Neuronal stem cell (in vitro differentiated cells): Measurements from ENCODE around the gene MRPL53.
"Not testable (repeated sequence)": the region's sequence is repeated elsewhere in the genome, so short reads cannot be mapped to it uniquely, and the experiment has no call there.

ENCODE experiments used
- DNase-seq: peaks from one replicate; pipeline ENCODE4 v3.0.0-alpha.2; 2013; ENCODE audit warnings: low spot score
- H2AFZ ChIP-seq: one replicate; pipeline ENCODE4 v1.6.1; 2013; ENCODE audit warnings: mild to moderate bottlenecking, low read length, inconsistent platforms
- H2AK5ac ChIP-seq: 2 replicates; pipeline ENCODE4 v1.6.1; 2013; ENCODE audit warnings: low read depth, mild to moderate bottlenecking, inconsistent platforms, low read length, moderate library complexity, mixed read lengths
- H2BK120ac ChIP-seq: 2 replicates; pipeline ENCODE4 v1.6.1; 2013; ENCODE audit warnings: low read depth, mild to moderate bottlenecking, inconsistent platforms, low read length, moderate library complexity, mixed read lengths
- H2BK12ac ChIP-seq: one replicate; pipeline ENCODE4 v1.6.1; 2013; ENCODE audit warnings: low read length, inconsistent platforms
- H2BK15ac ChIP-seq: 2 replicates; pipeline ENCODE4 v1.6.1; 2013; ENCODE audit warnings: mild to moderate bottlenecking, low read length, inconsistent platforms, mixed read lengths
- H2BK5ac ChIP-seq: one replicate; pipeline ENCODE4 v1.6.1; 2013; ENCODE audit warnings: inconsistent platforms, mild to moderate bottlenecking, low read length, moderate library complexity
- H3K14ac ChIP-seq: one replicate; pipeline ENCODE4 v1.6.1; 2013; ENCODE audit warnings: low read length, inconsistent platforms
- H3K18ac ChIP-seq: 2 replicates; pipeline ENCODE4 v1.6.1; 2013; ENCODE audit warnings: low read length, inconsistent platforms
- H3K23ac ChIP-seq: 2 replicates; pipeline ENCODE4 v1.6.1; 2013; ENCODE audit warnings: low read depth, mild to moderate bottlenecking, mixed read lengths, low read length, inconsistent platforms; ENCODE audit not compliant: poor library complexity
- H3K27ac ChIP-seq: replicated peaks from 3 replicates; pipeline ENCODE4 v1.5.1; 2013; ENCODE audit warnings: low read length, inconsistent platforms
- H3K27me3 ChIP-seq, 3 experiments: 2 replicates each; pipeline ENCODE4 v1.6.1; 2013; ENCODE audit warnings: low read length in 3 of 3, mild to moderate bottlenecking in 2 of 3, inconsistent platforms in 1 of 3, low read depth in 1 of 3, mixed read lengths in 1 of 3, moderate library complexity in 1 of 3; ENCODE audit not compliant: control insufficient read depth in 3 of 3, insufficient read depth in 3 of 3
- H3K36me3 ChIP-seq, 2 donors: replicated peaks in 1 of 2; 2 replicates each; pipeline ENCODE4 v1.6.1; 2013; ENCODE audit warnings: low read length in 2 of 2; ENCODE audit not compliant: control insufficient read depth in 2 of 2, insufficient read depth in 2 of 2
- H3K4ac ChIP-seq: 2 replicates; pipeline ENCODE4 v1.6.1; 2013; ENCODE audit warnings: inconsistent platforms, mild to moderate bottlenecking, low read length, moderate library complexity
- H3K4me1 ChIP-seq, 2 donors: 1 replicate in 1 of 2; 2 replicates in 1 of 2; pipeline ENCODE4 v1.6.1; 2013; ENCODE audit warnings: low read length in 2 of 2, low read depth in 1 of 2; ENCODE audit not compliant: control insufficient read depth in 2 of 2, insufficient read depth in 1 of 2
- H3K4me2 ChIP-seq: one replicate; pipeline ENCODE4 v1.6.1; 2013; ENCODE audit warnings: mild to moderate bottlenecking, low read length, inconsistent platforms; ENCODE audit not compliant: insufficient read depth, poor library complexity, severe bottlenecking
- H3K4me3 ChIP-seq, 2 donors: 2 replicates each; pipeline ENCODE4 v1.5.1; 2013; ENCODE audit warnings: low read length in 2 of 2, mild to moderate bottlenecking in 2 of 2, inconsistent platforms in 1 of 2, moderate library complexity in 1 of 2
- H3K79me1 ChIP-seq: one replicate; pipeline ENCODE4 v1.6.1; 2013; ENCODE audit warnings: low read depth, mild to moderate bottlenecking, inconsistent platforms, low read length, moderate library complexity
- H3K9ac ChIP-seq: one replicate; pipeline ENCODE4 v1.6.1; 2013; ENCODE audit warnings: mild to moderate bottlenecking, low read depth, low read length, inconsistent platforms; ENCODE audit not compliant: poor library complexity
- H3K9me3 ChIP-seq, 2 donors: replicated peaks in 1 of 2; 2 replicates each; pipeline versions ENCODE3 to v1.6.1; 2013; ENCODE audit warnings: low read length in 2 of 2, mild to moderate bottlenecking in 2 of 2, inconsistent platforms in 1 of 2, low read depth in 1 of 2, mixed read lengths in 1 of 2, moderate library complexity in 1 of 2; ENCODE audit not compliant: control insufficient read depth in 2 of 2, insufficient read depth in 1 of 2
- H4K8ac ChIP-seq: one replicate; pipeline ENCODE4 v1.6.1; 2013; ENCODE audit warnings: low read depth, mild to moderate bottlenecking, inconsistent platforms, low read length, moderate library complexity
- H4K91ac ChIP-seq: one replicate; pipeline ENCODE4 v1.6.1; 2013; ENCODE audit warnings: low read length, low read depth, mild to moderate bottlenecking, inconsistent platforms; ENCODE audit not compliant: poor library complexity
- WGBS, 2 donors: extraction: QIAGEN DNeasy Blood & Tissue Kit; methylation state at CpG; one replicate each; pipeline ENCODE4 v1.1.7; 2013; ENCODE audit warnings: missing lambda C conversion rate in 2 of 2, mixed read lengths in 1 of 2; ENCODE audit not compliant: insufficient read length in 2 of 2, insufficient replicate concordance in 1 of 2; ENCODE audit errors: extremely low coverage in 2 of 2; 5-methylcytosine and 5-hydroxymethylcytosine counted together

Gene MRPL53

GRCh38 chr2:74461187-74462053, 11.1 kb downstream of the MRPL53 start:
- Histone ChIP-seq H2BK5ac (no peak overlapping the region), H3K4ac (no peak overlapping the region), H2BK12ac (no peak overlapping the region), H3K4me2 (no peak overlapping the region), H3K27ac (no peak overlapping the region), H4K91ac (no peak overlapping the region), H3K79me1 (peaks cover 13% of the 10 kb centered on the region), H3K36me3 (peaks cover 24 to 40% of the 10 kb centered on the region in 2 donors), H2AK5ac (no peak overlapping the region), H3K9me3 (no peaks in the 10 kb centered on the region), H3K27me3 (no peaks in the 10 kb centered on the region), H3K18ac (no peak overlapping the region), H2BK15ac (no peak overlapping the region), H3K4me1 (peaks cover 9 to 16% of the 10 kb centered on the region in 2 donors), H3K9ac (no peak overlapping the region), H2BK120ac (no peak overlapping the region), H2AFZ (no peak overlapping the region), H4K8ac (no peak overlapping the region), H3K4me3 (peak overlapping the region in 1 of 2 donors; percentile 49), H3K23ac (peak overlapping the region; percentile 95), H3K14ac (no peak overlapping the region)
- no CpG with 5 or more reads among the region's 27 CpGs for WGBS, 2 donors
- DNase-seq, result no peak

DNA sequence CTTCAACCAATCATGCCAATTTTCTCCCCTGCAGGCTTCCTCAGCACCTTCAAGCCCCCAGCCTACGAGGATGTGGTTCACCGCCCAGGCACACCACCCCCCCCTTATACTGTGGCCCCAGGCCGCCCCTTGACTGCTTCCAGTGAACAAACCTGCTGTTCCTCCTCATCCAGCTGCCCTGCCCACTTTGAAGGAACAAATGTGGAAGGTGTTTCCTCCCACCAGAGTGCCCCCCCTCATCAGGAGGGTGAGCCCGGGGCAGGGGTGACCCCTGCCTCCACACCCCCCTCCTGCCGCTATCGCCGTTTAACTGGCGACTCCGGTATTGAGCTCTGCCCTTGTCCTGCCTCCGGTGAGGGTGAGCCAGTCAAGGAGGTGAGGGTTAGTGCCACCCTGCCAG, 12.3 kb downstream of the MRPL53 start:
- not testable (repeated sequence) for DNase-seq, H2BK15ac ChIP-seq, H3K4ac ChIP-seq, H3K27ac ChIP-seq, H3K23ac ChIP-seq, H4K8ac ChIP-seq, H3K18ac ChIP-seq, H3K4me2 ChIP-seq, H4K91ac ChIP-seq, H2BK120ac ChIP-seq, H3K4me3 ChIP-seq, H3K9ac ChIP-seq, H2AFZ ChIP-seq, H3K27me3 ChIP-seq, H3K14ac ChIP-seq, H2BK12ac ChIP-seq, H2AK5ac ChIP-seq, H2BK5ac ChIP-seq, H3K9me3 ChIP-seq
- H3K79me1 ChIP-seq, result peaks cover 15% of the 10 kb centered on the region
- WGBS, 2 donors, result no CpG with 5 or more reads among the region's 10 CpGs
- peaks cover 24 to 43% of the 10 kb centered on the region in 2 donors for H3K36me3 ChIP-seq
- H3K4me1 ChIP-seq, result peaks cover 10 to 22% of the 10 kb centered on the region in 2 donors

- not testable (repeated sequence) for H3K27ac ChIP-seq, H2BK15ac ChIP-seq, H4K91ac ChIP-seq, H2AK5ac ChIP-seq, H4K8ac ChIP-seq, H3K4me2 ChIP-seq, H2BK120ac ChIP-seq, H2BK12ac ChIP-seq, DNase-seq, H2AFZ ChIP-seq, H3K9me3 ChIP-seq, H3K18ac ChIP-seq, H3K14ac ChIP-seq, H2BK5ac ChIP-seq, H3K4ac ChIP-seq, H3K9ac ChIP-seq, H3K27me3 ChIP-seq
- 100% methylated on average over 1 of the region's 13 CpGs; no CpG with 5 or more reads in 1 of the 2 donors for WGBS, 2 donors
- peaks cover 10 to 22% of the 10 kb centered on the region in 2 donors for H3K4me1 ChIP-seq
- peak overlapping the region; percentile 59 to 99 for H3K4me3 ChIP-seq
- peaks cover 24 to 43% of the 10 kb centered on the region in 2 donors for H3K36me3 ChIP-seq
- peaks cover 11% of the 10 kb centered on the region for H3K79me1 ChIP-seq
- H3K23ac ChIP-seq, result peak overlapping the region; percentile 25
Measured at GRCh38 chr2:74459503-74460118, 12.9 kb downstream of the MRPL53 start.

GRCh38 chr2:74458938-74459363, 13.5 kb downstream of the MRPL53 start:
- no CpG with 5 or more reads among the region's 10 CpGs for WGBS, 2 donors
- peak overlapping the region; percentile 77 for H2AK5ac ChIP-seq
- H4K91ac ChIP-seq, result no peak overlapping the region
- H3K9ac ChIP-seq, result peak overlapping the region; percentile 86
- peak overlapping the region; percentile 71 for H2AFZ ChIP-seq
- H3K4me3 ChIP-seq, result peak overlapping the region; percentile 92 to 99
- H3K4me1 ChIP-seq, result peaks cover 7 to 18% of the 10 kb centered on the region in 2 donors
- no peak for DNase-seq
- H2BK5ac ChIP-seq, result no peak overlapping the region
- H3K4ac ChIP-seq, result no peak overlapping the region
- H2BK12ac ChIP-seq, result no peak overlapping the region
- no peak overlapping the region for H2BK15ac ChIP-seq
- H4K8ac ChIP-seq, result no peak overlapping the region
- peak overlapping the region; percentile 87 for H3K4me2 ChIP-seq
- H3K36me3 ChIP-seq, result peaks cover 24 to 43% of the 10 kb centered on the region in 2 donors
- peaks cover 8% of the 10 kb centered on the region for H3K79me1 ChIP-seq
- H3K18ac ChIP-seq, result no peak overlapping the region
- no peak overlapping the region for H2BK120ac ChIP-seq
- no peak overlapping the region for H3K27ac ChIP-seq
- H3K27me3 ChIP-seq, result no peaks in the 10 kb centered on the region
- no peak overlapping the region for H3K23ac ChIP-seq
- H3K9me3 ChIP-seq, result no peaks in the 10 kb centered on the region
- no peak overlapping the region for H3K14ac ChIP-seq
